ENCODE data around the gene BRME1. TPM values are rescaled to one million over a fixed set of nuclear protein-coding genes. Genes with fewer than 3 reads are reported as not detected.

Gene BRME1
- total RNA-seq, 1 experiment from 2014 or later = 6.7 TPM

DNA sequence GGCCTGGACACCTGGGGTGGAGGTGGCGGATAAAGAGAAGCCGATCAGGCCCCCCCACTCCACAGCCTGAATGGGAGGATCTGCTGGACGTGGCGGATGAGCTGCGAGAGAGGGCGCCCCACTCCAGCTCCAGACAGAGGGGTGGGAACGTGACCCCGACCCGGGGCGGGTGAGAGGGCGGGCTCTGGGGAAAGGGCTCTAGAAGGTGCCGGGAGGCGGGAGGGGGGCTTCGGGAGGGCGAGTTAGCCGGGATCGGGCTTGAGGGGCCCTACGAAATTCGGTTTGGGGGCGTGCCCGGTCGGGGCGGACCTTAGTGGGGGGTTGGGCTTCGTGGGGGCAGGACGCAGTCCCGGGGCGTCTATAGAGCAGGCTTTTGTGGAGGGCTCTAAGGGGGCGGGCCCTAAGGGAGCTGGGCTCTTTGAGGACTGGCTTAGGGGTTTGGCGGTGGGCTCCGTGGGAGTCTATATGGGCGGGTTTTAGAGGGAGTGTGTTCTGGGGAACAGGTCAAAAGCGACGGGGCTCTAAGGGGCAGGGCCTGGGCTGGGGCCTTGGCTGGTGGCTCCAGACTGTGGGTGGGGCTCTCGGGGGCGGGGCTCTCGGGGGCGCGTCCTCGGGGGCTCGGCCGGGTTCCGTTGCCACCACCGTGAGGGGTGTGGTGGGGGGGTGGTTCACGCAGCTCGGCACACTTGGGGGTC, 33.1 kb downstream of the BRME1 start:
- no peak overlapping the region for H3K27ac ChIP-seq (ENCODE audit: insufficient read length, low read depth, low read length)
- no peak overlapping the region for H3K14ac ChIP-seq (ENCODE audit: insufficient read depth, low read length)
- H3T11ph ChIP-seq (ENCODE audit: low read length) = no peak overlapping the region
- no peak overlapping the region for H3K4ac ChIP-seq (ENCODE audit: low read depth, low read length)
- no peak overlapping the region for H2BK120ac ChIP-seq (ENCODE audit: low read depth, low read length, poor library complexity, severe bottlenecking)
- H3K79me2 ChIP-seq (ENCODE audit: insufficient read depth, low read length) = no peaks in the 10 kb centered on the region
- no CpG with 5 or more reads among the region's 45 CpGs for WGBS (ENCODE audit: extremely low coverage, insufficient read length, low lambda C conversion rate)
- H3K27me3 ChIP-seq (ENCODE audit: insufficient read depth, low read length) = peaks cover 36% of the 10 kb centered on the region; the same call in 1 of the 2 replicates
- H4K5ac ChIP-seq (ENCODE audit: insufficient read length, low read depth, low read length) = no peak overlapping the region
- H2BK15ac ChIP-seq (ENCODE audit: low read depth, low read length) = no peak overlapping the region
- H3K18ac ChIP-seq (ENCODE audit: insufficient read length, low read depth, low read length) = no peak overlapping the region
- no peaks in the 10 kb centered on the region for H3K4me1 ChIP-seq (ENCODE audit: insufficient read depth, low read length)
- no peaks in the 10 kb centered on the region for H4K20me1 ChIP-seq (ENCODE audit: control insufficient read depth, insufficient read depth, insufficient read length)
- peak; percentile 83 for DNase-seq
- H3K4me3 Mint-ChIP-seq = peak overlapping the region; percentile 34 to 81
- no peaks in the 10 kb centered on the region for H3K79me1 ChIP-seq (ENCODE audit: insufficient read depth, low read depth, low read length, poor library complexity, severe bottlenecking)
- no peak overlapping the region for H4K8ac ChIP-seq (replicated peaks; ENCODE audit: insufficient read length, low read depth, low read length)
- no peak overlapping the region for H2BK12ac ChIP-seq (ENCODE audit: insufficient read length, low read depth, low read length)
- no peaks in the 10 kb centered on the region for H3K9me3 Mint-ChIP-seq
- H3K4me1 Mint-ChIP-seq = peaks cover 3 to 8% of the 10 kb centered on the region in 2 experiments
- no peak overlapping the region for H2AFZ ChIP-seq (ENCODE audit: low read length)
- no peak overlapping the region for H2BK5ac ChIP-seq (ENCODE audit: insufficient read length, low read length)
- H3K23ac ChIP-seq (ENCODE audit: insufficient read length, low read depth, low read length) = no peak overlapping the region
- H3K27me3 Mint-ChIP-seq (ENCODE audit: low read depth) = peaks cover 99% of the 10 kb centered on the region
- no peak overlapping the region for H3K9ac ChIP-seq (ENCODE audit: extremely low read depth, insufficient read length, low read length)
- H4K91ac ChIP-seq (ENCODE audit: insufficient read length, low read depth, low read length) = no peak overlapping the region
- H3K23me2 ChIP-seq (ENCODE audit: insufficient read length, low read depth, low read length, poor library complexity, severe bottlenecking) = peaks cover 3% of the 10 kb centered on the region
- no peaks in the 10 kb centered on the region for H3K9me3 ChIP-seq (ENCODE audit: control insufficient read depth, low read depth, low read length)
- H2AK5ac ChIP-seq (ENCODE audit: insufficient read length, low read length) = no peak overlapping the region
- H3K56ac ChIP-seq (ENCODE audit: insufficient read length, low read depth, low read length) = no peak overlapping the region
- TF ChIP-seq, protein P1, sequence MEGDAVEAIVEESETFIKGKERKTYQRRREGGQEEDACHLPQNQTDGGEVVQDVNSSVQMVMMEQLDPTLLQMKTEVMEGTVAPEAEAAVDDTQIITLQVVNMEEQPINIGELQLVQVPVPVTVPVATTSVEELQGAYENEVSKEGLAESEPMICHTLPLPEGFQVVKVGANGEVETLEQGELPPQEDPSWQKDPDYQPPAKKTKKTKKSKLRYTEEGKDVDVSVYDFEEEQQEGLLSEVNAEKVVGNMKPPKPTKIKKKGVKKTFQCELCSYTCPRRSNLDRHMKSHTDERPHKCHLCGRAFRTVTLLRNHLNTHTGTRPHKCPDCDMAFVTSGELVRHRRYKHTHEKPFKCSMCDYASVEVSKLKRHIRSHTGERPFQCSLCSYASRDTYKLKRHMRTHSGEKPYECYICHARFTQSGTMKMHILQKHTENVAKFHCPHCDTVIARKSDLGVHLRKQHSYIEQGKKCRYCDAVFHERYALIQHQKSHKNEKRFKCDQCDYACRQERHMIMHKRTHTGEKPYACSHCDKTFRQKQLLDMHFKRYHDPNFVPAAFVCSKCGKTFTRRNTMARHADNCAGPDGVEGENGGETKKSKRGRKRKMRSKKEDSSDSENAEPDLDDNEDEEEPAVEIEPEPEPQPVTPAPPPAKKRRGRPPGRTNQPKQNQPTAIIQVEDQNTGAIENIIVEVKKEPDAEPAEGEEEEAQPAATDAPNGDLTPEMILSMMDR (conservative IDR thresholded peaks at IDR 0.05) = 0 out of 3 replicates have a peak, but pooled peaks have one; percentile 23
- no peaks in the 10 kb centered on the region; a peak in 1 of 7 replicates for H3K36me3 Mint-ChIP-seq (ENCODE audit: insufficient read depth in 1 of 3, low read depth in 3 of 3)
- H3K27ac Mint-ChIP-seq = no peak overlapping the region
- peak overlapping the region; percentile 1 for H3K4me2 ChIP-seq (ENCODE audit: insufficient read depth, insufficient read length, low read length)
- H2BK20ac ChIP-seq (ENCODE audit: low read depth, low read length, poor library complexity, severe bottlenecking) = no peak overlapping the region
